Fibroblast of lung (primary cell): ENCODE results near the gene BCAR3.

ENCODE experiments used
- CTCF ChIP-seq, 2 donors: IDR thresholded peaks in 1 of 2; conservative IDR thresholded peaks in 1 of 2; 1 replicate in 1 of 2; 2 replicates in 1 of 2; pipeline ENCODE4 v1.5.1; 2011 to 2012; ENCODE audit warnings: low read length in 2 of 2, control low read depth in 1 of 2, inconsistent platforms in 1 of 2, low read depth in 1 of 2, mild to moderate bottlenecking in 1 of 2
- EZH2 ChIP-seq: IDR thresholded peaks from 2 replicates; pipeline ENCODE4 v1.5.1; 2012; ENCODE audit warnings: low read length, control low read depth, mild to moderate bottlenecking; ENCODE audit errors: missing control alignments

- TF ChIP-seq CTCF (conservative IDR thresholded peaks at IDR 0.05 in 1 of 2, IDR thresholded peaks at IDR 0.05 in 1 of 2; ENCODE audit: low read depth in 1 of 2, low read length in 2 of 2) (no peak), EZH2 (no peak)
These were observed 40.7 kb upstream of the BCAR3 start for GRCh38 chr1:93722081-93723031.
